HCT116 (cell line): ENCODE measurements around the gene DLL1.

Experiments
- CTCF ChIP-seq, 3 experiments: fragments of 200-600 bp in 1 of 3; sonication (generic) in 1 of 3; IDR thresholded peaks in 2 of 3; conservative IDR thresholded peaks in 1 of 3; 2 replicates each; pipeline ENCODE4 v1.5.1; 2012 to 2017; ENCODE audit warnings: low read depth in 2 of 3, low read length in 2 of 3, antibody characterized with exemption in 1 of 3, borderline replicate concordance in 1 of 3, control low read depth in 1 of 3, mild to moderate bottlenecking in 1 of 3, mixed read lengths in 1 of 3, mixed run types in 1 of 3, moderate library complexity in 1 of 3; ENCODE audit not compliant: insufficient read depth in 1 of 3
- POLR2AphosphoS5 ChIP-seq: IDR thresholded peaks from 2 replicates; pipeline ENCODE4 v1.6.1; 2011; ENCODE audit warnings: mild to moderate bottlenecking, low read depth, low read length, moderate library complexity
- REST ChIP-seq: IDR thresholded peaks from 2 replicates; pipeline ENCODE4 v1.6.1; 2012; ENCODE audit warnings: low read depth
- ZBTB33 ChIP-seq: IDR thresholded peaks from 2 replicates; pipeline ENCODE4 v1.6.1; 2011; ENCODE audit warnings: mild to moderate bottlenecking, low read length, moderate library complexity; ENCODE audit not compliant: insufficient replicate concordance; ENCODE audit errors: extremely low read depth

- TF ChIP-seq CTCF (IDR thresholded peaks at IDR 0.05 in 2 of 3, conservative IDR thresholded peaks at IDR 0.05 in 1 of 3; ENCODE audit: borderline replicate concordance in 1 of 3, insufficient read depth in 1 of 3, low read depth in 2 of 3, low read length in 2 of 3): no peak
- no peak for TF ChIP-seq ZBTB33
- no peak for TF ChIP-seq POLR2AphosphoS5
- TF ChIP-seq REST: no peak
Measured at GRCh38 chr6:170256641-170257040, 34.2 kb downstream of the DLL1 start.
